Measurements from ENCODE around the gene ZCCHC12.

DNA sequence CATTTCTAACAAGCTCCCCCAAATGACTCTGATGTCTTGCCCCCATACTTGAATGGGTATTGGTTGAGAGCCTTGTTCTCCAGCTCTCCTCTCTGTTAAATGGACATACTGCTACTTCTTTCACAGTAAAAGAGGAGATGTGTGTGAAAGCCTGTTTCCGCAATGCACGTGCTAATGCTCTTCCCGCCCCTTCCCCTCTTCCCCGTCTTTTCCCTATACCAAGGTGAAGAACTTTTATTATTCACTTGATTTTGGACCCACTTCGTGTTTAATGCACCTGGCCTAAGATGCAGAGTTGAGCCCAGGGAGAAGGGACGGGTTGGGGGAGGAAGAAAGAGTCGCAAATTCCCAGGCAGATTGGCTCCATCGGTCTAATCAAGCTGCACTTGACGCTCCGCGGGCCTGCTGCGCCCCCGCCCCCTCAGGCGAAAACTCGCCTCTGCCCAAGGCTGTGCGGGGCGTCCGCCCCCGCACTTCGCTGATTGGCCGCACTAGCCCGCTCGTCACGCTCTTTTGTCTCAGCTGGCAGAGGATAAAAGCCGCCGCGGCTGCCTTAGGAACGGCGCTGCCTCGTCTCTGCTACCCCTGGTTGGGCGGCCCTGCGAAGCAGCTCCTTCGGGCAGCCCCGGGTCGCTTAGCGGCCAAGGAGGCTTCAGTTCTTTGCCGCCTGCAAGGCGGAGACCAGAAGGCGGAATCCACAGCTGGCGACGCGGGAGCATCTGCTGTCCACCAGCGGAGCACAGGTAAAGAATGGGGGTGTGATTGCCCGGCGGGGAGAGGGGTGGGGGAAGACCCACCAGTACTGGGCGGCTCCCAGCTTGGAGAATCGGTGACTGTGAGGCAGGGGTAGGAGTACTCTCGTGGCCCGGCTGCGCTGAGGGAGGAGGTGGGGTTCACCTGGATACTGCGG is at the start of gene ZCCHC12:
- no peak for TF ChIP-seq POLR2A (IDR thresholded peaks at IDR 0.05)
- TF ChIP-seq, protein P1, sequence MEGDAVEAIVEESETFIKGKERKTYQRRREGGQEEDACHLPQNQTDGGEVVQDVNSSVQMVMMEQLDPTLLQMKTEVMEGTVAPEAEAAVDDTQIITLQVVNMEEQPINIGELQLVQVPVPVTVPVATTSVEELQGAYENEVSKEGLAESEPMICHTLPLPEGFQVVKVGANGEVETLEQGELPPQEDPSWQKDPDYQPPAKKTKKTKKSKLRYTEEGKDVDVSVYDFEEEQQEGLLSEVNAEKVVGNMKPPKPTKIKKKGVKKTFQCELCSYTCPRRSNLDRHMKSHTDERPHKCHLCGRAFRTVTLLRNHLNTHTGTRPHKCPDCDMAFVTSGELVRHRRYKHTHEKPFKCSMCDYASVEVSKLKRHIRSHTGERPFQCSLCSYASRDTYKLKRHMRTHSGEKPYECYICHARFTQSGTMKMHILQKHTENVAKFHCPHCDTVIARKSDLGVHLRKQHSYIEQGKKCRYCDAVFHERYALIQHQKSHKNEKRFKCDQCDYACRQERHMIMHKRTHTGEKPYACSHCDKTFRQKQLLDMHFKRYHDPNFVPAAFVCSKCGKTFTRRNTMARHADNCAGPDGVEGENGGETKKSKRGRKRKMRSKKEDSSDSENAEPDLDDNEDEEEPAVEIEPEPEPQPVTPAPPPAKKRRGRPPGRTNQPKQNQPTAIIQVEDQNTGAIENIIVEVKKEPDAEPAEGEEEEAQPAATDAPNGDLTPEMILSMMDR (IDR thresholded peaks at IDR 0.05) = no peak
